Stimulated activated CD4-positive, alpha-beta T cell treated with anti-CD3 and anti-CD28 coated beads, Interleukin-15, amount 100 ng/mL, for 1 hour (primary cell): ENCODE data around the gene SLBP.

Experiments
- DNase-seq, 2 donors: peaks; one replicate each; pipeline ENCODE4 v3.0.0-alpha.2; 2020; ENCODE audit warnings: low read depth in 1 of 2, low spot score in 1 of 2

The SLBP gene

GRCh38 chr4:1655676-1656075 lies 56.4 kb downstream of the SLBP start:
- DNase-seq: no peak

GRCh38 chr4:1655081-1655480 lies 57.0 kb downstream of the SLBP start:
- no peak for DNase-seq

- no peak for DNase-seq
Measured at GRCh38 chr4:1654216-1654955, 57.7 kb downstream of the SLBP start.

- no peak for DNase-seq
Measured at GRCh38 chr4:1653776-1654175, 58.3 kb downstream of the SLBP start.

- DNase-seq: no peak
Measured at GRCh38 chr4:1652088-1652487, 60.0 kb downstream of the SLBP start.

- no peak for DNase-seq
Measured at GRCh38 chr4:1651609-1652008, 60.5 kb downstream of the SLBP start.

- no peak for DNase-seq
Measured at GRCh38 chr4:1648962-1649361, 63.2 kb downstream of the SLBP start.

GRCh38 chr4:1647432-1647831 lies 64.7 kb downstream of the SLBP start:
- no peak for DNase-seq

- no peak for DNase-seq
Measured at GRCh38 chr4:1646690-1647089, 65.4 kb downstream of the SLBP start.

GRCh38 chr4:1644891-1645657 lies 67.0 kb downstream of the SLBP start:
- DNase-seq: no peak

GRCh38 chr4:1643971-1644735 lies 68.0 kb downstream of the SLBP start:
- no peak for DNase-seq
